WI38 (cell line): ENCODE data around the gene RC3H1.
"Not testable (repeated sequence)": the region's sequence is repeated elsewhere in the genome, so short reads cannot be mapped to it uniquely, and the experiment has no call there.

ENCODE experiments used
- H3K4me3 ChIP-seq: 2 replicates; pipeline ENCODE4 v1.5.1; 2011; ENCODE audit warnings: low read depth, mild to moderate bottlenecking, control low read depth, low read length
- TF ChIP-seq, protein P1 (sequence below): IDR thresholded peaks from 2 replicates; pipeline ENCODE4 v1.5.1; 2012; ENCODE audit warnings: low read depth, mild to moderate bottlenecking, control low read depth, low read length

Gene RC3H1

DNA sequence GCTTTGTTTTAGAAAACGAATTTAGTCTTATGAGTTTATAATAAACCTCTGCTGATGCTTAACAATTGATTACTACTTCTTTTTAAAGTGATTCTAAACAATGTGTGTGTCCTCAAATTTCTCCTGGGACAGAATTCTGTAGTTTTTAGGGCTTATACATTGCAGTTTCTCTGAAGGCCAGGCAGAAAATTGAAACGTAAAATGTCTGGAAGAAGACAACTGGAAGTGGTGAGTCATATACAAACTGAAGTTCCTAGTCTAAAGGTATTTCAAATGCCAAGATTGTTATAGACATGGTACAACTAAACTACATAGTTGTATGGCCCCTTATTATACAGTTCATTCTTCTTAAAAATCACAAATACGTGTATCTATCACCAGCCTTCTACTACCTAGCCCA is 30.5 kb upstream of the RC3H1 start:
- TF ChIP-seq, protein P1, sequence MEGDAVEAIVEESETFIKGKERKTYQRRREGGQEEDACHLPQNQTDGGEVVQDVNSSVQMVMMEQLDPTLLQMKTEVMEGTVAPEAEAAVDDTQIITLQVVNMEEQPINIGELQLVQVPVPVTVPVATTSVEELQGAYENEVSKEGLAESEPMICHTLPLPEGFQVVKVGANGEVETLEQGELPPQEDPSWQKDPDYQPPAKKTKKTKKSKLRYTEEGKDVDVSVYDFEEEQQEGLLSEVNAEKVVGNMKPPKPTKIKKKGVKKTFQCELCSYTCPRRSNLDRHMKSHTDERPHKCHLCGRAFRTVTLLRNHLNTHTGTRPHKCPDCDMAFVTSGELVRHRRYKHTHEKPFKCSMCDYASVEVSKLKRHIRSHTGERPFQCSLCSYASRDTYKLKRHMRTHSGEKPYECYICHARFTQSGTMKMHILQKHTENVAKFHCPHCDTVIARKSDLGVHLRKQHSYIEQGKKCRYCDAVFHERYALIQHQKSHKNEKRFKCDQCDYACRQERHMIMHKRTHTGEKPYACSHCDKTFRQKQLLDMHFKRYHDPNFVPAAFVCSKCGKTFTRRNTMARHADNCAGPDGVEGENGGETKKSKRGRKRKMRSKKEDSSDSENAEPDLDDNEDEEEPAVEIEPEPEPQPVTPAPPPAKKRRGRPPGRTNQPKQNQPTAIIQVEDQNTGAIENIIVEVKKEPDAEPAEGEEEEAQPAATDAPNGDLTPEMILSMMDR, result no peak

DNA sequence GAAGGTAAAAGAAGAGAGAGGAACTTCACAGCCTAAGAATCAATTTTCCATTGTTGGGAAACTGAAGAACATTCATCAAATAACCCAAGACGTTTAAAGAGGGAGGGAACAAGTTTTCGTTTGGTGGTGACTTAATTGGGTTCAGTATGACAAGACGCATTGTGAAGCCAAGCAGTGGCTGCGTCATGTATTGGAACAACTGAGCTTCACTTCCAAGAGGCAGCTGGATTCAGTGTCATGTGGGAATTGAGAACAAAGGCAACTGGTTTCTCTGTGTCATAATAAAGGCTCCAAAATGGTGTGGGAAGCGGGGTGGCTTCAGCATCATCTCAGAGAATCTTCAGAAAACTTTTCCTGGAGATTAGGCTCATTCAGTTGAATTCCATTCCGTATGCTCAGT is 29.8 kb upstream of the RC3H1 start:
- H3K4me3 ChIP-seq, result no peak overlapping the region
- TF ChIP-seq, protein P1, result no peak

More for the DNA sequence above, 30.5 kb upstream of the RC3H1 start:
- no peak overlapping the region for H3K4me3 ChIP-seq

DNA sequence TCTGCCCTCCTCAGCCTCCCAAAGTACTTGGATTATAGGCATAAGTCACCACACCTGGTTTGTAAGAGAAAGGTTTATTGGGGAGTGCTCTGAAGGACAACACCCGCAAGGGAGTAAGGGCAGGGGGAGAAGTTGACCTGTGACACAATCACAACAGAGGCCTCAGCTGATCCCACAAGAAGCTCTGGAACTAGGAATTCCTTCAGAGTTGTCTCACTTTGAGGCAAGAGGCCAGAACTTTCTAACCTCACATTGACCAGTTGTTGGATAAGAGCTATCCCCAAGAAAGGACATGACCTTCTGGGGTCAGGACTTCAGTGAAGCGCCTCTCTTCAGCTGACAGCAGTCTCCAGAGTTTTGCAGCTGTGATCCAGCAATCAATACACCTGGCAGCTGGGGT is 27.4 kb upstream of the RC3H1 start:
- TF ChIP-seq, protein P1, result no peak
- no peak overlapping the region for H3K4me3 ChIP-seq

DNA sequence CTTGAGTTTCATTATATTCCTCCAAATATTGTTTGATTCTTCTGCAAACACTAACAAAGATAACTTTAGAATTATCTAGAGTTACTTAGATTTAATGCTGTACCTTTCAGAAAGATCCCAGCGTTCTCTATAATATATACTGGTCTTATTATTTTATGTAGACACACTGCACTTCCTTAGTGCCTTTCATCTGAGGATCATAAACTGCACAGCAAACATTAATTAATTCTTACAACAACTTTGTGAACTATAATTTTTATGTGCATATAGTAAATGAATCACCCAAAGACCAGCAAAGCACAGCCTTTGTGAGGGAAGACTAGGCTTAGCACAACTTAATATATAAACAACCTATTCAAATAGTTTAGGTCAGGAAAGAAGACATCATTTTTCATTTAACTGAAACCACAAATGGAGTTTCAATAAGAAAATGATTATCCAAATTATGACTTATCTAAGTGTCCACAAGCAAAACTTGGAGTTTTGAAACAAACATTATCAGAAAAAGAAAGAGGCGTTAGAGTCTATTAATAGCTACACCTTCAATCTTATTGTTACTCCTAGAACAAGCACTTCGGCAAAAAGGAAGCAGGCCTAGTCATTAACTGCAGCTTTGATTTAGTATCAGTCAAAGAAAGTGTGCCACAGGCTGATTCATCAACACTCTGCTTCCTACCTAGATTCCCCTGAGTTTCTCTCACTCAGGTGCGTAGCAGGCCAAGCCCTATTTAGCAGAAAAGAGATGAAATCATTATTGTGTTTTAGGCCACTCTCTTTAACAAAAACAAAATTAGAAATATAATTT is 22.5 kb upstream of the RC3H1 start:
- TF ChIP-seq, protein P1, result no peak
- H3K4me3 ChIP-seq, result no peak overlapping the region

DNA sequence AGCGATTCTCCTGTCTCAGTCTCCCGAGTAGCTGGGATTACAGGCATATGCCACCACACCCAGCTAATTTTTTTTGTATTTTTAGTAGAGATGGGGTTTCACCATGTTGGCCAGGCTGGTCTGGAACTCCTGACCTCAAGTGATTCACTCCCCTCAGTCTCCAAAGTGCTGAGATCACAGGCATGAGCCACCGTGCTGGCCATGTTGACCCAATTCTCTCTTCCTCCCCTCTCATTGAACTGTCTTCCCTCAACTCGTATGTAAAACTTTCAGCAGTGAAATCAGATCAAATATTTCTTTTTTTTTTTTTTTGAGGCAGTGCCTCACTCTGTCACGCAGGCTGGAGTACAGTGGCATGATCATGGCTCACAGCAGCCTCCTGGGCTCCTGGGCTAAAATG is 20.4 kb upstream of the RC3H1 start:
- not testable (repeated sequence) for H3K4me3 ChIP-seq

DNA sequence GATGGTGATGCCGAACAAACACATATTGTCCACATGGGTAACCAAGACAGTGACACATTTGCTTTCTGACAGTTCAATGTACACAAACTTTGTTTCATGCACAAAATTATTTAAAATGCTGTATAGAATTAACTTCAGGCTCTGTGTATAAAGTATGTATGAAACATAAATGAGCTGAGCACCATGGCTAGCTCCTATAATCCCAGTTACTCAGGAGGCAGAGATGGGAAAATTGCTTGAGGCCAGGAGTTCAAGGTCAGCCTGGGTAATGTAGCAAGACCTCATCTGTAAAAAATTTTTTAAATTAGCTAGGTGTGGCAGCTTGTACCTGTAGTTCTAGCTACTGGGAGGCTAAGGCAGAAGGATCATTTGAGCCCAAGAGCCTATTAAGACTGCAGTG is 19.2 kb upstream of the RC3H1 start:
- no peak overlapping the region for H3K4me3 ChIP-seq
- TF ChIP-seq, protein P1, result no peak

DNA sequence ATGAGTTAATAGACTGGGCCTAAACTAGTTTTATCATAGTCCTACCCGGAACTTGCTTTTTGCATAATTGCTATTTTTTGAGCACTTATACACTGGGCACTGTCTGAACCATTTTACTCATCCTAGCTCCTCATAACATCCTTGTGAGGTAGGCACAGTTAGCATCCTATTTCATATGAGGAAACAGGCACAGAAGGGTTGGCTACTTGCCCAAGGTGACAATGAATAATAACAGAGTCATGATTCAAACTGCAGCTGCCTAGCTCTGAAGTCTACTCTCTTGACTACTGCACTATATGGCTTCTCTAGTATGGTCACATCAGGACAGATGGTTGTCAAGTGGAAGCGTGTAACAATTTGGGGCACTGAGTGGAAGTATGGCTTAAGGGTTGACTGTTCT is 18.2 kb upstream of the RC3H1 start:
- H3K4me3 ChIP-seq, result no peak overlapping the region
- TF ChIP-seq, protein P1, result no peak

DNA sequence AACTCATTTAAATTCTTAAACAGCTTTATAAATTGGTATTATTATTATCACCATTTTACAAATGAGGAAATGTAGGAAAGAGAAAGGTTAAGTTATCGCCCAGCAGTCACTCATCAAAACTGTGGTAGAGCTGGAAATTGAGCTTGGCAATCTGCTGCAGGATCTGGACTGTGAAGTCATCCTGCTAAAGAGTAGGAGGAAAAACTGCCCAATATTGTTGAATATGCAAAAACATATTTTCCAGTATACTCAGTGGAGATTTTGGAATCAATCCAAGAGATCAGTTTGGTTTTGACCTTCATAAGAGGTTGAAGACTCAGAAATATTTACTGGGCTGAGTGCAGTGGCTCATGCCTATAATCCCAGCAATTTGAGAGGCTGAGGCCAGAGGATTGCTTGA is 16.9 kb upstream of the RC3H1 start:
- TF ChIP-seq, protein P1, result no peak
- H3K4me3 ChIP-seq, result no peak overlapping the region
